Stimulated activated effector memory CD8-positive, alpha-beta T cell treated with anti-CD3 and anti-CD28 coated beads, Interleukin-12 subunit alpha, Interleukin-12 subunit beta, amount 100 ng/mL, for 72 hours (primary cell): Measurements from ENCODE around the gene RAG2.
"Not testable (repeated sequence)": the region's sequence is repeated elsewhere in the genome, so short reads cannot be mapped to it uniquely, and the experiment has no call there.

Source experiments
- ATAC-seq: fragments of 150-1000 bp; cut with Tn5 transposase; 2 replicates; pipeline ENCODE4 v1.10.0; 2021
- DNase-seq, 2 donors: peaks; one replicate each; pipeline ENCODE4 v3.0.0; 2021 to 2022; ENCODE audit warnings: low spot score in 2 of 2
- H3K27ac Mint-ChIP-seq: one replicate; pipeline ENCODE4 v1.8.0; 2022; ENCODE audit warnings: mild to moderate bottlenecking, mixed read lengths
- H3K36me3 Mint-ChIP-seq: one replicate; pipeline ENCODE4 v1.8.0; 2022; ENCODE audit warnings: mild to moderate bottlenecking, mixed read lengths
- H3K4me1 Mint-ChIP-seq: one replicate; pipeline ENCODE4 v1.8.0; 2022; ENCODE audit warnings: mixed read lengths
- H3K4me3 Mint-ChIP-seq: one replicate; pipeline ENCODE4 v1.8.0; 2022; ENCODE audit warnings: mild to moderate bottlenecking, mixed read lengths
- H3K9me3 Mint-ChIP-seq: one replicate; pipeline ENCODE4 v1.8.0; 2022; ENCODE audit warnings: mixed read lengths

The RAG2 gene

DNA sequence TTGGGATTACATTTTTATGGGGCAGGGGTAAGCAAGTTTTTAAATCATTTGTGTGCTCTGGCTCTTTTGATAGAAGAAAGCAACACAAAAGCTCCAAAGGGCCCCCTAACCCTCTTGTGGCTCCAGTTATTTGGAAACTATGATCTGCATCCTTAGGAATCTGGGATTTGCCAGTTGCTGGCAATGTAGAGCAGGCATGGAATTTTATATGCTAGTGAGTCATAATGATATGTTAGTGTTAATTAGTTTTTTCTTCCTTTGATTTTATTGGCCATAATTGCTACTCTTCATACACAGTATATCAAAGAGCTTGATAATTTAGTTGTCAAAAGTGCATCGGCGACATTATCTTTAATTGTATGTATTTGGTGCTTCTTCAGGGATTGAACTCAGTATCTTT, 20.2 kb downstream of the RAG2 start:
- Mint-ChIP-seq H3K9me3 (no peaks in the 10 kb centered on the region), H3K27ac (no peak overlapping the region), H3K36me3 (no peaks in the 10 kb centered on the region), H3K4me1 (no peaks in the 10 kb centered on the region), H3K4me3 (no peak overlapping the region)
- DNase-seq (no peak), ATAC-seq (no peak)

DNA sequence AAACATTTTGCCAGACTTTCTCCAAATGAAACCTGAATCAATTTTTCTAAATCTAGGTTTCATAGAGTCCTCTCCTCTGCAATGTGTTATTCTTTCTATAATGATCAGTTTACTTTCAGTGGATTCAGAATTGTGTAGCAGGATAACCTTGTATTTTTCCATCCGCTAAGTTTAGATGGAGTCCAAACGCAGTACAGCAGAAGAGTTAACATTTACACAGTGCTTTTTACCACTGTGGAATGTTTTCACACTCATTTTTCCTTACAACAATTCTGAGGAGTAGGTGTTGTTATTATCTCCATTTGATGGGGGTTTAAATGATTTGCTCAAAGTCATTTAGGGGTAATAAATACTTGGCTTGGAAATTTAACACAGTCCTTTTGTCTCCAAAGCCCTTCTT, 20.7 kb downstream of the RAG2 start:
- Mint-ChIP-seq H3K4me1 (no peaks in the 10 kb centered on the region), H3K4me3 (no peak overlapping the region), H3K36me3 (no peaks in the 10 kb centered on the region), H3K9me3 (no peaks in the 10 kb centered on the region), H3K27ac (no peak overlapping the region)
- DNase-seq: no peak
- ATAC-seq: no peak

DNA sequence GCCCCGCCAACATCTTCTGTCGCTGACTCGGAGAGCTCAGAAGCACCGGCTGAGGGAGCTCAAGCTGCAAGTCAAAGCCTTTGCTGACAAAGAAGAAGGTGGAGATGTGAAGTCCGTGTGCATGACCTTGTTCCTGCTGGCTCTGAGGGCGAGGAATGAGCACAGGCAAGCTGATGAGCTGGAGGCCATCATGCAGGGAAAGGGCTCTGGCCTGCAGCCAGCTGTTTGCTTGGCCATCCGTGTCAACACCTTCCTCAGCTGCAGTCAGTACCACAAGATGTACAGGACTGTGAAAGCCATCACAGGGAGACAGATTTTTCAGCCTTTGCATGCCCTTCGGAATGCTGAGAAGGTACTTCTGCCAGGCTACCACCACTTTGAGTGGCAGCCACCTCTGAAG, 23.6 kb downstream of the RAG2 start:
- ATAC-seq: no peak
- Mint-ChIP-seq H3K9me3 (no peaks in the 10 kb centered on the region), H3K4me3 (no peak overlapping the region), H3K4me1 (no peaks in the 10 kb centered on the region), H3K27ac (no peak overlapping the region), H3K36me3 (no peaks in the 10 kb centered on the region)
- no peak for DNase-seq

DNA sequence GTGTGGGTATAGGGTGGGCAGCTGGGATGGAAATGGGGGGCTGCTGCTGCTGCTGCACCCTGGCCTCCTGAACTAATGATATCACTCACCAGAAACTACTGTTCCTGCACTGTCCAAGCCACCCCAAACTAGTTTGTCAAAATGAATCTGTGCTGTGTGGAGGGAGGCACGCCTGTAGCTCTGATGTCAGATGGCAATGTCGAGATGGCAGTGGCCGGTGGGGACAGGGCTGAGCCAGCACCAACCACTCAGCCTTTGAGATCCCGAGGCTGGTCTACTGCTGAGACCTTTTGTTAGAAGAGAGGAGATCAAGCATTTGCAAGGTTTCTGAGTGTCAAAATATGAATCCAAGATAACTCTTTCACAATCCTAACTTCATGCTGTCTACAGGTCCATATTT, 28.9 kb downstream of the RAG2 start:
- Mint-ChIP-seq H3K36me3 (no peaks in the 10 kb centered on the region), H3K9me3 (no peaks in the 10 kb centered on the region), H3K4me3 (no peak overlapping the region), H3K4me1 (peaks cover 9% of the 10 kb centered on the region), H3K27ac (no peak overlapping the region)
- DNase-seq (no peak), ATAC-seq (no peak)

DNA sequence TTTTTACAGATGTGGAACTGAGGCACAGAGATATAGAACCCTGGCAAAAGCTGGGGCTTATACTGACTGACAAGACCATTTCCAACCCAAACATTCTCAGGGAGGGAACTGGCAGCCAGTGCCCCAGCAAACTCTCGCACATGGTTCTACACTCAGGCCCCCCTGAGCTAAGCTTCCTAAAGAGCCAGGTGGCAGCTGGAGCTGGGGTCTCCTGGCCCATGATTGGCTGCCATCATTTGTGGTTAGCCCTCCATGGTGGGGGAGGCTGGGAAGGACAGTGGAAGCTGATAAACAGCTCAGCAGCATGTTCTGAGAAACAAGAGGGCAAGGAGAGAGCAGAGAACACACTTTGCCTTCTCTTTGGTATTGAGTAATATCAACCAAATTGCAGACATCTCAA, 30.3 kb downstream of the RAG2 start, which contains the start of gene RAG1:
Gene RAG1 (plus strand): TSS at position 314 of the 400 bp plus-strand sequence. CDS start 5,298 bp downstream, outside the sequence.
- no peaks in the 10 kb centered on the region for H3K36me3 Mint-ChIP-seq
- H3K4me3 Mint-ChIP-seq: no peak within 1 kb of the TSS
- H3K27ac Mint-ChIP-seq: no peak within 1 kb of the TSS
- peaks cover 11% of the 10 kb centered on the region for H3K4me1 Mint-ChIP-seq
- H3K9me3 Mint-ChIP-seq: no peaks in the 10 kb centered on the region
- ATAC-seq: no peak
- no peak for DNase-seq

DNA sequence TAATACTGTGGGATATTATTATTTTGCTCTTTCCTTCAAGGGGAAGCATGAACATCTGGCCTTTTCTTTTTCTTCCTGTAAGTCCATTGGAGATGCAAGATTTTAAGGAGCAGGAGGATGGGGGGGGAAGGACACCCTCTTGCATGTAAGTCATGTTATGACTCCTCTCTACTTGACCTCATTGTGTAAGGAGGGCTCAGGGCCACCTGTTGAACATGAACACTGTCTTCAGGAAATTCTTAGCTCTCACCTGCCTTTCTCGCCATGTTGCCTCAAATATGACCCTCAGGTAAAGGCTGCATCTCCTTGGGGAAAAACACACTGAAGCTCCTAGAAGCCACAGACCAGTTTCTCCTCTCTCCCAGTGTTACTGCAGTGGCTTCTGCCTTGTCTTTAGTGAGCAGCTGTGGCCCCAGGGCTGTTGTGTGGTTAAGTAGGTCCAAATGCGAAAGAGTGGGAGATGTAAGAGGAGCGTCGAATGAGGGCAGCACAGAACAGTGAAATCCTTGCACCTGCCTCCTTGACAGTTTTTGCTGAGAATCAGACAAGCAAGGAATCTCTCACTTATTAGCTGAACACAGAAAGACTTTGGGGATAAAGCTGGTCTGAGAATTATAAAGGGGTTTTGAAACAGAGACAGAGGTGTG, 31.5 kb downstream of the RAG2 start:
- no peak for DNase-seq
- no peaks in the 10 kb centered on the region for H3K9me3 Mint-ChIP-seq
- no peaks in the 10 kb centered on the region for H3K36me3 Mint-ChIP-seq
- H3K27ac Mint-ChIP-seq: no peak overlapping the region
- H3K4me3 Mint-ChIP-seq: no peak overlapping the region
- H3K4me1 Mint-ChIP-seq: peaks cover 11% of the 10 kb centered on the region
- ATAC-seq: peak; percentile 13

DNA sequence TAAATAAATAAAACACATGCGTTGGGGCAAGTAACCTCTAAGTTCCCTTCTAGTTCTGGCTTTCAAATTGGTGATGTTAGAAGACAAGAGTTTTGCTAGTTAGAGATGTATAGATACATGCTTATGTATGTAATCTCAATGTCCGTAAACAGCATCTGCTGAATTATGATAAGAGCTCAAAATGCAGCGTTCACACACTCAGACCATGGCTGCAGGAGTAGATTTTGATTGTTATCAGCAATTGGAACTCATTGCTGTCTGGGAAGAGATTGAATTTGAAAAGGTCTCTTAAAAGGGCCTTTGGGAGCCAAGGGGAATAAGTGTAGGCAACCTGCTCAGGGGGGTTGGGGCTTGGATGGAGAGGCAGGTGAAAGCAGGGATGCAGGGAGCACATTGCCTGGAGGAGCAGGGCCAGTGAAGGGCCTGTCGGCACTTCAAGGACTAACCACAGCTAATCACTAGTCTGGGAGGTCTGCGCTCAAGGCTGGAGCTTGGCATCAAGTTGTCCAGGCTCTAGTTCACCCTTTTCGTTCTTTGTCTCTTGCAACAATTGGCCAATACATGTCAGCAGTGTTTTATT, 32.9 kb downstream of the RAG2 start:
- ATAC-seq (no peak), DNase-seq (no peak)
- H3K27ac Mint-ChIP-seq: no peak overlapping the region
- peaks cover 13% of the 10 kb centered on the region for H3K4me1 Mint-ChIP-seq
- peak overlapping the region; percentile 56 for H3K4me3 Mint-ChIP-seq
- H3K9me3 Mint-ChIP-seq: no peaks in the 10 kb centered on the region
- no peaks in the 10 kb centered on the region for H3K36me3 Mint-ChIP-seq

DNA sequence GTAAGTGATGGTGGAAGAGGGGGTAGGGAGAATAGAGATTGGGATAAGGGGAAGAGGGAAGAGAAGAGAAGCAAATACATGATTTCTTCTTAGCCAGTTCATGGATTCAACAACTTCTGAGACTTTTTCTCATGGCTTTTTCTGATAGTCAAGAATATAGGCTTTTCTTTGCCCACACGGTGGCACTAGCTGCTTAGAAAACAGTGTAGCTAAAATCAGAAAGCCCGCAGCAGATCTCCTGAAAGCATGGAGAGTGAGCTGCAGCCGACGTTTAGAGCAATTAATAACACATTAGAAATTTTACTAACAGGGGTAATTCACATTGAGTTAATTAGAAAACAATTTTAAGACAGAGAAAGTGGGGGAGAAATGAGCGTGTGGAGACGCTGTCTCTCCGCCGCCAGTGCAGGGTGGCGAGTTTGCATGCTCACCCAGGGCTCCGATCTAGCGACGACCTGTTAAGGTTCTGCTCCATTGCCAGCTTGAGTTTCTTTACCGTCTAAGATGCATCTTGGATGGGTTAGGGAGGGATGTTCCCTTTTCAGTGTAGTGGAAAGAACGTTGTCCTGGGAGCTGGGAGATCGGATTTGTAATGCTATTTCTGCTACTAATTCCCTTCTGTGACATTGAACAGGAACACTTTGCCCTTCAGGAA, 33.5 kb downstream of the RAG2 start:
- peak; percentile 5 to 59 for DNase-seq
- Mint-ChIP-seq H3K9me3 (no peaks in the 10 kb centered on the region), H3K4me1 (peaks cover 19% of the 10 kb centered on the region), H3K27ac (no peak overlapping the region), H3K4me3 (peak overlapping the region; percentile 56), H3K36me3 (no peaks in the 10 kb centered on the region)
- peak; percentile 61 for ATAC-seq

DNA sequence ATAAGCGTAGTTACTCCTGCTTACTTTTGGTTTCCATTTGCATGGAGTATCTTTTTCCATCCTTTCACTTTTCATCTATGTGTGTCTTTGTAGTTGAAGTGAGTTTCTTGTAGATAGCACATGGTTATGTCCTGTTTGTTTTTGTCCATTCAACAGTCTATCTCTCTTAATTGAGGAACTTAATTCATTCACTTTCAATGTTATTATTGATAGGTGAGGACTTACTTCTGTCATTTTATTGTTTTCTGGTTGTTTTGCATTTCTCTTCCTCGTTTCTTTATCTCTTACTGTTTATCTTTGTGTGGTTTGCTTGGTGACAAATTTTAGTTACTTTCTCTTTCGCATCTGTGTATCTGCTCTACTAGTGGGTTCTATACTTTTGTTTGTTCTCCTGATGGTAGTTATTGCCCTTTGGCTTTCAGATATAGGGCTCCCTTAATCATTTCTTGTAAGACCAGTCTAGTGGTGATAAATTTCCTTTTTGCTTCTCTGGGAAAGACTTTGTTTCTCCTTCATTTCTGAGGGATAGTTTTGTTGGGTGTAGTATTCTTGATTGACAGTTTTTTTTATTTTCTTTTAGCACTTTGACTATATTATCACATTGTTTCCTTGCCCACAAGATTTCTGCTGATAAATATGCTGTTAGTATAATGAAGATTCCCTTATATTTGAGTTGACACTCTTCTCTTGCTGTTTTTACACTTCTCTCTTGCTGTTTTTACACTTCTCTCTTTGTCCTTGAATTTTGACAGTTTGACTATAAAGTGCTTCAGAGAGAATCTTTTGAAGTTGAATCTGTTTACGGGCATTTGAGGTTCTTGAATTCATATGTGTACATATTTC, 39.2 kb downstream of the RAG2 start:
- H3K36me3 Mint-ChIP-seq: no peaks in the 10 kb centered on the region
- peaks cover 26% of the 10 kb centered on the region for H3K4me1 Mint-ChIP-seq
- no peak for DNase-seq
- H3K4me3 Mint-ChIP-seq: peak overlapping the region; percentile 37
- peak overlapping the region; percentile 5 for H3K27ac Mint-ChIP-seq
- ATAC-seq: peak; percentile 76
- H3K9me3 Mint-ChIP-seq: no peaks in the 10 kb centered on the region

DNA sequence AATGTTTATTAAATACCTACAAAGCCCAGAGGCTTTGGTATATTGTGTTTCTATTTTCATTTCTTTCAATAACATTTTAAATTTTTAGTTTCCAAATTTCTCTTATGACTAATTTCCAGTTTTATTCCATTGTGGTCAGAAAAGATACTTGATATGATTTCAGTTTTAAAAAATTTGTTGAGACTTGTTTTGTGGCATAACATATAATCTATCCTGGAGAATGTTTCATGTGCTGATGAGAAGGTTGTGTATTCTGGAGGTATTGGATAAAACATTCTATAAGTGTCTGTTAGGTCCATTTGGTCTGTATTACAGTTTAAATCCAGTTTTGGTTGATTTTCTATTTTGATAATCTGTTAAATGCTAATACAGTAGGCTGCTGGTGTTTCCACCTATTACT, 40.0 kb downstream of the RAG2 start:
- ATAC-seq: no peak
- H3K36me3 Mint-ChIP-seq: no peaks in the 10 kb centered on the region

DNA sequence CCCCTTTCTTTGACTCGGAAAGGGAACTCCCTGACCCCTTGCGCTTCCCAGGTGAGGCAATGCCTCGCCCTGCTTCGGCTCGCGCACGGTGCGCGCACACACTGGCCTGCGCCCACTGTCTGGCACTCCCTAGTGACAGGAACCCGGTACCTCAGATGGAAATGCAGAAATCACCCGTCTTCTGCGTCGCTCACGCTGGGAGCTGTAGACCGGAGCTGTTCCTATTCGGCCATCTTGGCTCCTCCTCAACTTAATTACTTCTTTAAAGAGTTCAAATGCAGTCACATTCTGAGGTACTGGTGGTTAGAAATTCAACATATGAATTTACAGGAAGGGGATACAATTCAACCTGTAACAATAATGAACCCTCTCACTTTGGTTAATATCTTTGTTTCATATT, 40.6 kb downstream of the RAG2 start:
- H3K9me3 Mint-ChIP-seq, H3K36me3 Mint-ChIP-seq, H3K27ac Mint-ChIP-seq, DNase-seq, ATAC-seq, H3K4me3 Mint-ChIP-seq: not testable (repeated sequence)
- H3K4me1 Mint-ChIP-seq: peaks cover 26% of the 10 kb centered on the region

More for the DNA sequence above, 40.0 kb downstream of the RAG2 start:
- Mint-ChIP-seq H3K9me3 (no peaks in the 10 kb centered on the region), H3K27ac (peak overlapping the region; percentile 5), H3K4me3 (no peak overlapping the region), H3K4me1 (peaks cover 26% of the 10 kb centered on the region)
- no peak for DNase-seq

DNA sequence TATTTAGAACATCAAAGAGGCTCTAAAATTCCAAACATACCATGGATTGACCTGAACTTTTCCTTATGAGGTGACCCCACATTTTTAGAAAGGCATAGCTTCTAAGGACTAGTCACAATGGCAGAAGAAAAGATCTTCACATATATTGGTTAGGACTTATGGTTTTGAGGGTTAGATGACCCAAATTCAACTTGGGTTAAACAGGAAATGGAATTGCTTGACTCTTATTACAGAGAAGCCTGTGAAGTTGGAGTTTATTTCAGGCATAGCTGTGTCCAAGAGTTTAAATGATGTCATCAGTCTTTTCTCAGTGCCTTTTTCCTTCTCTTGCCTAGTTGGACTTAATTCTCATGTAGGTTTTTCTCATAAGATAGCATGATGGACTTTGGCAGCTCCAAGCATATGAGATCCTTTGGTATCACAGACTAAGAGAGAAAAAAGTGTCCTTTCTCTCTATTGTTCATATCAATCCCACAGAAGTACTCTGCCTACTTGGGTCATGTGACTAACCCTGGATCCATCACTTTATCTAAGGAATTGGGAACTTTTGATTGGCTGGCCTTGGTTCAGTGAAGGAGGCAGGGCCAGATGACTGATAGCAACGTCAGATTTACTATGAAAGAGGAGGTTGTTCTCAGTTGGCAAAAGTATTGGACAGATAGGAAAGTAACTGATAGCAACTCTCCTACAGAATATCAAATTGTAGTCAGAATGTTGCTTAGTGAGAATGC, 47.5 kb downstream of the RAG2 start:
- DNase-seq (no peak), ATAC-seq (no peak)
- H3K9me3 Mint-ChIP-seq: no peaks in the 10 kb centered on the region
- no peaks in the 10 kb centered on the region for H3K36me3 Mint-ChIP-seq
- H3K4me1 Mint-ChIP-seq: peaks cover 19% of the 10 kb centered on the region
- H3K27ac Mint-ChIP-seq: peak overlapping the region; percentile 29
- H3K4me3 Mint-ChIP-seq: no peak overlapping the region
